Retinal pigment epithelial cell (primary cell): ENCODE results near the gene CELF2.
"Not testable (repeated sequence)": the region's sequence is repeated elsewhere in the genome, so short reads cannot be mapped to it uniquely, and the experiment has no call there.

ENCODE experiments used
- DNase-seq: peaks from one replicate; pipeline ENCODE4 v3.0.0-alpha.2; 2010; ENCODE audit warnings: low read depth
- H3K4me3 ChIP-seq: 2 replicates; pipeline ENCODE4 v1.5.1; 2011; ENCODE audit warnings: mild to moderate bottlenecking, low read length, control low read depth, moderate library complexity
- TF ChIP-seq, protein P1 (sequence below): conservative IDR thresholded peaks from 2 replicates; pipeline ENCODE4 v1.5.1; 2011; ENCODE audit warnings: low read depth, low read length, control low read depth, inconsistent platforms

The CELF2 gene

DNA sequence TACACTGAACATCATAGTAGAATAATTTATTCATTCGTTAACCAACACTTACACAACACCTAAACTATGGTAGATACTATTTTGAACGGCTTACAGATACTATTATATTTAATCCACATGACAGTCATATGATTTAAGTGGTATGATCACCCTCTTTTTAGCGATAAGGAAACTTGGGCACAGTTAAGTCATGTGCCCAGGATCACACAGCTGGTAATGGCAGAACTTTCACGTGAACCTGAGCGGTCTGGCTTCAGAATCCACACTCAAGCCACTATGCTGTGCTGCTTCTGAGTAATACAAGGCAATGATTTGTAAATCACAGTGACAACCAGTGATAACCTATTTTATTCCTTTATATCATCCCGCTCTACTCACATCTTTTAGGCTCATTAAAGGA lies 99.1 kb downstream of the CELF2 start:
- DNase-seq, result no peak
- H3K4me3 ChIP-seq, result no peak overlapping the region
- TF ChIP-seq, protein P1, sequence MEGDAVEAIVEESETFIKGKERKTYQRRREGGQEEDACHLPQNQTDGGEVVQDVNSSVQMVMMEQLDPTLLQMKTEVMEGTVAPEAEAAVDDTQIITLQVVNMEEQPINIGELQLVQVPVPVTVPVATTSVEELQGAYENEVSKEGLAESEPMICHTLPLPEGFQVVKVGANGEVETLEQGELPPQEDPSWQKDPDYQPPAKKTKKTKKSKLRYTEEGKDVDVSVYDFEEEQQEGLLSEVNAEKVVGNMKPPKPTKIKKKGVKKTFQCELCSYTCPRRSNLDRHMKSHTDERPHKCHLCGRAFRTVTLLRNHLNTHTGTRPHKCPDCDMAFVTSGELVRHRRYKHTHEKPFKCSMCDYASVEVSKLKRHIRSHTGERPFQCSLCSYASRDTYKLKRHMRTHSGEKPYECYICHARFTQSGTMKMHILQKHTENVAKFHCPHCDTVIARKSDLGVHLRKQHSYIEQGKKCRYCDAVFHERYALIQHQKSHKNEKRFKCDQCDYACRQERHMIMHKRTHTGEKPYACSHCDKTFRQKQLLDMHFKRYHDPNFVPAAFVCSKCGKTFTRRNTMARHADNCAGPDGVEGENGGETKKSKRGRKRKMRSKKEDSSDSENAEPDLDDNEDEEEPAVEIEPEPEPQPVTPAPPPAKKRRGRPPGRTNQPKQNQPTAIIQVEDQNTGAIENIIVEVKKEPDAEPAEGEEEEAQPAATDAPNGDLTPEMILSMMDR, result no peak

DNA sequence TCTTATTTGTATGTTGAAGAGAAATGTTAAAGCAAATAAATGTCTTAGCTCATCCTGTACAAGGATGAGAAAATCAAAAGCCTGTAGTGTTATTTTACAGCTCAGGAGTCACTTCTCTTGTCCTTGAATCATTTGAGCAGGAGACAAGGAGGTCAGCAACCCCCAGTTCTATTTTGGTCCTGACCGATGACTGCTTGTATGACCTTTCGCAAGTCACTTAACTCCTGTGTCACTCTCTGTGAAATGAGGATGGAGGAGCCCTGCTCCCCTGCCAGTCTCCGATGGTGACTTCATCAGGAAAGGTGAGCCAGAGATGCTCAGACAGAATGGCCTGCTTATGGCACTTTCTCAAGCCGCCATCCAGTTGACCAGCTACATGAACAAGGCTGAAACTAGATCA lies 101.0 kb downstream of the CELF2 start:
- no peak overlapping the region for H3K4me3 ChIP-seq
- TF ChIP-seq, protein P1, result no peak
- no peak for DNase-seq

DNA sequence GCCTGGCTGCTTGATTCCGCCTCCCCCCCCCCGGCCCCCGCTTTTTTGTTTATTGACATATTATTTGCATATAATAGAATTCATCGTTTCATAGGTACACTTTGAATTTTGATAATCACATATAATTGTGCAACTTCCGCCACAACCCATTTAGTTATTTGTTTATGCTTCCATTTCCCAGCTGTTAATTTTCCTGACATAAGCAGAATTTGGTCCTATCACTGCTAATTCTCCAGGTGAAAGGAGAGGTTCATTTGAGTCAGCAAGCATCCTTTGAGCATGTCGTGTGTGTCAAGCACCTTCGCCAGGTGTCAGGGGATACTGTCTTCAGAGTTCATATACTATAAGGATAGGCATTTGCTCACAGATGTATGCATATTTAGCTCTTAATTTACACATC lies 102.2 kb downstream of the CELF2 start:
- TF ChIP-seq, protein P1, result no peak
- H3K4me3 ChIP-seq, result no peak overlapping the region
- no peak for DNase-seq

DNA sequence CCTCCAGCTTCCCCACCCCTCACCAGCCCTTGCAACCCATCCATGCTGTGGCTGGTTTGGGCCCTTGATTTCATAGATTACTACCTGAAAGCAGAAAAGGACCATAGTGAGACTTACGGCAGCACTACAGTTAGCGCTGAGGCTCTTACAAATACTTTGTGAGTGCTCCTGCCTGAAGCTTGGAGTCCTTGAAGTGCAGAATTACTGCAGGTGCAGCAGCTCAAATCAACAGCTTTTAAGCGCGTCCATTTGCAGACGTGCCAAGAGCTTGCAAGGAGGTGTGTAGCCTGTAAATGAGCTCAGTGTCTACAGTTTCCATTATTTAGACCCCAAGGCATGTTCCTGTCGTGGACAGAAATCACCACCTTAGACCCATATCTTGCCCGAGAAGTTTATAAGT lies 103.0 kb downstream of the CELF2 start:
- DNase-seq, result no peak
- TF ChIP-seq, protein P1, result no peak
- no peak overlapping the region for H3K4me3 ChIP-seq

DNA sequence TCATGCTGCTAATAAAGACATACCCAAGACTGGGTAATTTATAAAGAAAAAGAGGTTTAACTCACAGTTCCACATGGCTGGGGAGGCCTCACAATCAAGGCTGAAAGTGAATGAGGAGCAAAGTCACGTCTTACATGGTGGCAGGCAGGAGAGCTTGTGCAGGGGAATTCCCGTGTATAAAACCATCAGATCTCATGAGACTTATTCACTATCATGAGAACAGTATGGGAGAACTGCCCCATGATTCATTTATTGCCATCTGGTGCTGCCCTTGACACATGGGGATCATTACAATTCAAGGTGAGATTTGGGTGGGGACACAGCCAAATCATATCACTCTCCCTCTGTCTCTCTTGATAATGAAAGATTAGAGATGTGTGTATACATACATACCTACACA lies 106.2 kb downstream of the CELF2 start:
- DNase-seq, result not testable (repeated sequence)

DNA sequence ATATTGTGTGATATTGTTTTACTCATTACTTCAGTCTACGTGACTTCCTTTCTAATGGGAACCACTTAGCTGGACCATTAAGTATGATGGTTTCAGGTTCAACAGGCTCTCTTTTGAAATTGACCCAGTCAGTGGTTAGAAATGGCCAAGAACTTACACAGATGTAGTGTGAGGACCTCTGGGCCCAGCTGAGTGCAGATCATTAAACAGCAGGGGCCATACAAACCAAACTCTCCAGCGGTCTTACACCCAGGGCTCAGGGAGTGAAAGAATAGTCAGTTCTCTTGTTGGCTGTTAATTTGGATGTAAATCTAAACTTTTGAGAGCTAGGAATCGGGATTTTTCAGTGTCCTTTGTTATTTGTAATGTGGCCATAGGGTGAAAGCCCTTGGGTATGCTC lies 107.3 kb downstream of the CELF2 start:
- no peak overlapping the region for H3K4me3 ChIP-seq
- DNase-seq, result no peak
- TF ChIP-seq, protein P1, result no peak

More for the DNA sequence above, 106.2 kb downstream of the CELF2 start:
- H3K4me3 ChIP-seq, result not testable (repeated sequence)

DNA sequence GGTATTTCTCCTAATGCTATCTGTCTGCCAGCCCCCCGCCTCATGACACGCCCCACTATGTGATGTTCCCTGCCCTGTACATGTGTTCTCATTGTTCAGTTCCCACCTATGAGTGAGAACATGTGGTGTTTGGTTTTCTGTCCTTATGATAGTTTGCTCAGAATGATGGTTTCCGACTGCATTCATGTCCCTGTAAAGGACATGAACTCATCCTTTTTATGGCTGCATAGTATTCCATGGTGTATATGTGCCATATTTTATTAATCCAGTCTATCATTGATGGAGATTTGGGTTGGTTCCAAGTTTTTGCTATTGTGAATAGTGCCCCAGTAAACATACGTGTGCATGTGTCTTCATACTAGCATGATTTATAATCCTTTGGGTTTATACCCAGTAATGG lies 109.3 kb downstream of the CELF2 start:
- not testable (repeated sequence) for DNase-seq, H3K4me3 ChIP-seq

DNA sequence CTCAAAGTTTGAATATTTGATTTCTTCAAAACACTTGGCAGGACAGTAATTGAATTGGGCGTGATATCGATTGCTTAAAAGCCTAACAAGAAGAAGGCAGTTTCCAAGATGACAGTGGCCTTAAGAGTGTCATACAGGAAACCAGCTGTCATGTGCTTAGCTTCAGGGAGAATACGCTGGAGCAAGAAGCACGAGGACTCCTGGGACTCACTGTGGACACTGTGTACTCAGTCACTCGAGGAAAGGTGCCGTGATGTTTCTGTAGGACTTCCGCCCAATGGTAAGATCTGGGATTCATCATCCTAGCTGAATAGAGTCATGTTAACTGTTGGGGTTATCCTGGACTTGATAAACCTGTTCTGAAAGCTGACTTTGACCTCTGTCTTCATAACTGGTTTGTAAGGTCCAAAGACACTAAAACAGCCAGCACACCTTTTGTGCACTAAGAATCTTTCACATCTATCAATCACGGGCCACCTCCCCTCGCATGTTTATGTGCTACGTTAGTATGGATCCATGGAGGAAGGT lies 113.5 kb downstream of the CELF2 start:
- H3K4me3 ChIP-seq, result no peak overlapping the region
- DNase-seq, result no peak
- TF ChIP-seq, protein P1, result no peak
